GM21529 (cell line): ENCODE measurements around the gene ZNF568.

ENCODE experiments used
- ATAC-seq: cut with Tn5 transposase; IDR thresholded peaks from one replicate; pipeline ENCODE4 v1.9.1; 2021; ENCODE audit not compliant: unreplicated experiment

The ZNF568 gene

DNA sequence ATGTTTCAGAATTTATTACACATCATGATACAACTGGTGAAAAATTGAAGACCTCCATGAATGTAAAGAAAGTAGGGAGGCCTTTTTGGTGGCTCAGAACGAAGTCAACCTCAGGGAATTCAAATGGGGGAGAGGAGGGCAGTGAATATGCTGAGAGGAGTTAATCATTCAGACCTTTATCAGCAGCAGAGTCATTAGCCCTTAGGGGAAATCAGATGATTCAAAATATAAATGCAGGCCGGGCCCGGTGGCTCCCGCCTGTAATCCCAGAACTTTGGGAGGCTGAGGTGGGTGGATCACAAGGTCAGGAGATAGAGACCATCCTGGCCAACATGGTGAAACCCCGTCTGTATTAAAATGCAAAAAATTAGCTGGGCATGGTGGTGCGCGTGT lies 81.7 kb downstream of the ZNF568 start:
- ATAC-seq = no peak

DNA sequence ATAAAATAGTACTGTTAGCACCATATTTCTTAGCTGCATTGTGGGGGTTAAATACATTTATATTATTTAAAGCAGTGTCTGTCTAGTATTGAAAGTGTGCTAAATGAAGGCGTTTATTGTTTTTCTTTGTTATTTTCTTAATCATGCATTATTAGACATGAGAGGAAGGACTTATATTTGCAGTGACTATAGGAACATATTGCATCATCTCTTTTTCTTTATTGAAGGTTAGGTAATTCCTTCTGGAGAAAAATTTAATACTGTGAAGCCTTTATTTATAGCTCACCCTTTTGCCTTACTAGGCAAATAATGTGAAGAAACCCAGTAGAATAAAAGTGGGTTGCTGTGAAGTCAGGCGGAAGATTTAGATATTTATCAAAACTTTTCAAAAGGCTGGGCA lies 83.2 kb downstream of the ZNF568 start:
- no peak for ATAC-seq

DNA sequence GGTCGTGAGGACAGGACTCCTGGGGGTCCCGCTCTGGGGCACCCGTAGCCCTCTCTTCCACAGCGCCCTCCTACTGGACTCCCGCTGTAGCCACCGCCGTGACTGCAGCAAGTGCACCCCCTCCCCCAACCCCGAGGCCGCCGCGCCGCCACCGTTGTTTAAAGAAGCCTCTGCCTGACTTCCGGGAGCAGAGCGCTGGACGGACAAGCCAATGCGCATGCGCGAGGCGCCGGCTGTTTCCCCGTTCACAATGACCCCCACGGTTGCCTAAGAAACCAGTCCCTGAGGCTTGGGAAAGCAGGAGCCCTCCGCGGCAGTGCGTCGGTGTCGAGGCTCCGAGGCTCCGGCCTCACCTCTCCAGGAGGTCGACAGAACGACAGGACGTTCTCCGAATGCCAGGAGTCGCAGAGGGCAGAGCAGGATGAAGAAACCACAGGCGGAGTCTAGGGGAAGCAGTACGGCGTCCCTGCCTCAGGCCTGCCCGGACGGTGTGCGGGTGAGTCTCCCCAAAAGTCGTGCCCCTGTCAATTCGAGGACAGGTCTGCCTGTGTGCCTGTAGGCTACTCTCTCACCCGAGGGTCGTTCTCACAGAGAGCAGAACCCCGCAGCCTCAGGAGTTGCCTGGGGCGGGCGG lies 91.6 kb downstream of the ZNF568 start:
- ATAC-seq = no peak

DNA sequence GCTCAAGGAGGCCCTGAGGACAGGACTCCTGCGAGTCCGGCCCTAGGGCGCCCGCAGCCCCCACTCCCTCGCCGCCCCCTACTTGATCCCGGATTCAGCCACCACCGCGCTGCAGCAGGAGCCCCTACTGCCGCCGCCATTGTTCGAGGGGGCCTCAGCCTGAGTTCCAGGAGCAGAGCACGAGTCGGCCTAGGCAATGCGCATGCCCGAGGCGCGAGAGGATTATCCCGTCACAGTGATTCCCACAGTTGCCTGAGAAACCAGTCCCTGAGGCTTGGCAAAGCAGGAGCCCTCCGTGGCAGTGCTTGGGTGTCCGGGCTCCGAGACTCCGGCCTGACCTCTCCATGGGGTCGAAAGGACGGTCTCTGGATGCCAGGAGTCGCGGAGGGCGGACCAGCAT lies 93.7 kb downstream of the ZNF568 start:
- ATAC-seq = no peak

DNA sequence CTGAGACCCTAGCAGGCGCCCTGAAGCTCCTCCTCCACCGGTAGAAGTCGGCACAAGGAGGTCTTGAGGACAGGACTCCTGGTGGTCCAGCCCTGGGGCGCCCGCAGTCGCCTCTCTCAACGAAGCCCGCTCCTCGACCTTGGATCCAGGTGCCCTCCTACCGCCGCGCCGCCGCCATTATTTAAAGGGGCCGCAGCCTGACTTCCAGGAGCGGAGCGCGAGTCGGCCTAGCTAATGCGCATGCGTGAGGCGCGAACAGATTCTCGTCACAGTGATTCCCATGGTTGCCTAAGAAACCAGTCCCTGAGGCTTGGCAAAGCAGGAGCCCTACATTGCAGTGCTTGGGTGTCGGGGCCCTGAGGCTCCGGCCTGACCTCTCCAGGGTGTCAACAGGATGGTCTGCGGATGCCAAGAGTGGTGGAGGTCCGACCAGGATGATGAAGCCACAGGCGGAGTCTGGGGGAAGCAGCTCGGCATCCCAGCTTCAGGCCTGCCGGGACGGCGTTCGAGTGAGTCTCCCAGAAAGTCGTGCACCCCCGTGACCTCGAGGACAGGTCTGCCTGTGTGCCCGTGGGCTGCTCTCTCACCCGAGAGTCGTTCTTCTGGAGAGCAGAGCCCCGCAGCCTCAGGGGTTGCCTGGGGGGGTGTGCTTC lies 96.1 kb downstream of the ZNF568 start:
- ATAC-seq = no peak

DNA sequence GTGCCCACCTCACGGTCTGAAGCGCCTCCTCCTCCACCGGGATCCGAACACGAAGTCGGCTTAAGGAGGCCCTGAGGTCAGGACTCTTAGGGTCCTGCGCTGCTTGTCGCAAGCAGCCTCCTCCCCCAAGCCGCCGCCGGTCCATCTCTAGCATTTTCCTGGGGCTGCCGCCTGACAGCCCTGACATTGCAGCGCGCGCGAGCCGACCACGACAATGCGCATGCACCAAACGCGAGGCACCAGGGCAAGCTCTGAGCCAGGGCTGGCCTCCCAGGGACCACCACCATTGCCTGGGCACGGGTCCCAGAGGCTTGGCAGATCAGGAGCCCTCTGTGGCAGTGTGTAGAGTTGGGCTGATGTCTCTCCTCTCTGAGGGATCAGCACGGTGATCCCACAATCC lies 98.3 kb downstream of the ZNF568 start:
- ATAC-seq = no peak

DNA sequence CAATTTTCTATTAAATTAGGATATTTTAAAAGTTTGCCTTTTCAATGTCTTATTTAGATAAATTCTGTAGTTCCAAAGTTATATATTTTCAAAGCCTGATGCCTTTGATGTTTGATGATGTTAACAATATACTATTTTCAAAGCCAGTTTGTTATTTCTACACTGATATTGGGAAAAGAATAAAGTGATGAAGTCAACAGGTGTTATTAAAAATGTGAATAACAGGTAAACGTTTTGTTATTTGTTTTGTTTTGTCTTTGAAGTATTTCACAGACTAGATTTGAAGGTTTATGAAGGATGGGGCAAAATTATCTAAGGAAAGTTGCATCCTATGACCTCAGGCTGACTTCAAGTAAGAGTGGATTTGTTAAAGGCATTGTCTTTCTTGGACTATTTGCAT lies 129.0 kb downstream of the ZNF568 start:
- ATAC-seq = no peak
